H1 (cell line): Measurements from ENCODE around the gene SESN1. TPM values are rescaled to one million over a fixed set of nuclear protein-coding genes. Genes with fewer than 3 reads are reported as not detected.

Experiments used
- CTCF ChIA-PET: fragments of 300-600 bp; sonication (Branson Sonifier 250); formaldehyde crosslinking; loops from one replicate; lab custom pipeline; 2021; ENCODE audit not compliant: partially characterized antibody; lab: Charles Lee
- POLR2A ChIA-PET: fragments of 300-600 bp; sonication (Branson Sonifier 250); formaldehyde crosslinking; loops from one replicate; lab custom pipeline; 2021; ENCODE audit warnings: inconsistent platforms; ENCODE audit not compliant: partially characterized antibody; lab: Charles Lee
- DNase-seq, 2 experiments: peaks; one replicate each; pipeline versions ENCODE4 v3.0.0 to v3.0.0-alpha.2; 2010 to 2022; ENCODE audit warnings: low spot score in 2 of 2, low read depth in 1 of 2, mixed read lengths in 1 of 2
- FAIRE-seq: peaks from 2 replicates; lab custom pipeline; 2011; peaks lifted over from hg19 to GRCh38; lab: Jason Lieb, UNC
- H2AFZ ChIP-seq: 2 replicates; pipeline ENCODE4 v1.8.1; 2012; ENCODE audit warnings: low read length, inconsistent platforms
- H2AK5ac ChIP-seq: 2 replicates; pipeline ENCODE4 v1.6.1; 2013; ENCODE audit warnings: low read depth, low read length
- H2BK120ac ChIP-seq: replicated peaks from 2 replicates; pipeline ENCODE3; 2013; ENCODE audit warnings: low read depth, low read length, inconsistent platforms
- H2BK12ac ChIP-seq: 2 replicates; pipeline ENCODE4 v1.6.1; 2013; ENCODE audit warnings: low read depth, low read length
- H2BK15ac ChIP-seq: 2 replicates; pipeline ENCODE4 v1.6.1; 2013; ENCODE audit warnings: low read length
- H2BK20ac ChIP-seq: 2 replicates; pipeline ENCODE4 v1.6.1; 2013; ENCODE audit warnings: low read length
- H2BK5ac ChIP-seq: 2 replicates; pipeline ENCODE4 v1.6.1; 2013; ENCODE audit warnings: low read depth, low read length
- H3K14ac ChIP-seq: 2 replicates; pipeline ENCODE4 v1.6.1; 2013; ENCODE audit warnings: inconsistent platforms; ENCODE audit not compliant: insufficient read length
- H3K18ac ChIP-seq: 2 replicates; pipeline ENCODE4 v1.6.1; 2013; ENCODE audit warnings: low read length; ENCODE audit errors: extremely low read depth
- H3K23ac ChIP-seq: 2 replicates; pipeline ENCODE4 v1.6.1; 2013; ENCODE audit warnings: inconsistent platforms; ENCODE audit not compliant: insufficient read length
- H3K23me2 ChIP-seq: 2 replicates; pipeline ENCODE4 v1.6.1; 2013; ENCODE audit warnings: low read depth, low read length
- H3K27ac ChIP-seq: 2 replicates; pipeline ENCODE4 v1.6.1; 2011; ENCODE audit warnings: low read depth, low read length, inconsistent platforms
- H3K27me3 ChIP-seq, 4 experiments: replicated peaks in 1 of 4; 1 replicate in 1 of 4; 2 replicates in 3 of 4; pipeline versions ENCODE4 v1.6.1 to v1.8.1; 2011 to 2013; ENCODE audit warnings: low read length in 3 of 4, mild to moderate bottlenecking in 3 of 4, inconsistent platforms in 2 of 4, mixed read lengths in 2 of 4, moderate library complexity in 1 of 4; ENCODE audit not compliant: control insufficient read depth in 3 of 4, insufficient read depth in 3 of 4; ENCODE audit errors: extremely low read depth in 1 of 4
- H3K36me3 ChIP-seq, 4 experiments: 2 replicates each; pipeline versions ENCODE4 v1.6.1 to v1.8.1; 2011 to 2013; ENCODE audit warnings: mild to moderate bottlenecking in 4 of 4, low read length in 3 of 4, moderate library complexity in 2 of 4, control low read depth in 1 of 4, inconsistent platforms in 1 of 4; ENCODE audit not compliant: insufficient read depth in 4 of 4, control insufficient read depth in 2 of 4
- H3K4ac ChIP-seq: replicated peaks from 2 replicates; pipeline ENCODE3; 2013; ENCODE audit warnings: low read length, low read depth, mixed read lengths, inconsistent platforms; ENCODE audit not compliant: insufficient read length
- H3K4me1 ChIP-seq, 4 experiments: replicated peaks in 1 of 4; 1 replicate in 1 of 4; 2 replicates in 3 of 4; pipeline versions ENCODE4 v1.6.1 to v1.8.1; 2011 to 2013; ENCODE audit warnings: low read length in 3 of 4, inconsistent platforms in 2 of 4, mixed read lengths in 1 of 4; ENCODE audit not compliant: insufficient read depth in 4 of 4, control insufficient read depth in 3 of 4
- H3K4me2 ChIP-seq, 2 experiments: 2 replicates each; pipeline versions ENCODE4 v1.6.1 to v1.8.1; 2011 to 2013; ENCODE audit warnings: low read depth in 2 of 2, low read length in 2 of 2, control low read depth in 1 of 2, inconsistent platforms in 1 of 2, mild to moderate bottlenecking in 1 of 2; ENCODE audit not compliant: insufficient read depth in 1 of 2
- H3K4me3 ChIP-seq, 4 experiments: fragments of 200-600, 300-600 bp in 1 of 4; sonication (generic), shearing (Covaris generic), sonication (Bioruptor Twin) in 1 of 4; 2 replicates each; pipeline versions ENCODE4 v1.5.1 to v1.8.1; 2011 to 2016; ENCODE audit warnings: low read length in 4 of 4, low read depth in 3 of 4, control low read depth in 2 of 4, inconsistent platforms in 2 of 4, mild to moderate bottlenecking in 2 of 4, mixed read lengths in 1 of 4, moderate library complexity in 1 of 4; ENCODE audit not compliant: insufficient read depth in 2 of 4; ENCODE audit errors: extremely low read depth in 1 of 4
- H3K56ac ChIP-seq: replicated peaks from 2 replicates; pipeline ENCODE3; 2013; ENCODE audit warnings: low read depth, mild to moderate bottlenecking, mixed read lengths, low read length, inconsistent platforms; ENCODE audit not compliant: insufficient read length
- H3K79me1 ChIP-seq: 2 replicates; pipeline ENCODE4 v1.6.1; 2013; ENCODE audit warnings: low read depth, low read length, control low read depth
- H3K79me2 ChIP-seq, 2 experiments: 2 replicates each; pipeline versions ENCODE4 v1.6.1 to v1.8.1; 2012 to 2013; ENCODE audit warnings: low read length in 2 of 2, mild to moderate bottlenecking in 2 of 2, inconsistent platforms in 1 of 2; ENCODE audit not compliant: insufficient read depth in 2 of 2, control insufficient read depth in 1 of 2
- H3K9ac ChIP-seq, 4 experiments: replicated peaks in 1 of 4; 1 replicate in 1 of 4; 2 replicates in 3 of 4; pipeline versions ENCODE4 v1.6.1 to v1.8.1; 2011 to 2013; ENCODE audit warnings: low read depth in 3 of 4, low read length in 3 of 4, control low read depth in 2 of 4, mild to moderate bottlenecking in 2 of 4, moderate library complexity in 2 of 4, inconsistent platforms in 1 of 4; ENCODE audit errors: extremely low read depth in 1 of 4
- H3K9me3 ChIP-seq, 2 experiments: 2 replicates each; pipeline versions ENCODE4 v1.6.1 to v1.8.1; 2012 to 2013; ENCODE audit warnings: mild to moderate bottlenecking in 2 of 2, moderate library complexity in 2 of 2, control low read depth in 1 of 2, inconsistent platforms in 1 of 2, low read depth in 1 of 2, low read length in 1 of 2, mixed read lengths in 1 of 2; ENCODE audit not compliant: insufficient read depth in 2 of 2
- H4K20me1 ChIP-seq, 2 experiments: replicated peaks in 1 of 2; 2 replicates each; pipeline versions ENCODE3 to v1.8.1; 2011 to 2013; ENCODE audit warnings: inconsistent platforms in 2 of 2, low read length in 2 of 2, mild to moderate bottlenecking in 1 of 2; ENCODE audit not compliant: insufficient read depth in 2 of 2, control insufficient read depth in 1 of 2
- H4K5ac ChIP-seq: 2 replicates; pipeline ENCODE4 v1.6.1; 2013; ENCODE audit warnings: low read length, low read depth, mixed read lengths, inconsistent platforms; ENCODE audit not compliant: insufficient read length
- H4K8ac ChIP-seq: 2 replicates; pipeline ENCODE4 v1.8.0; 2013; ENCODE audit warnings: mild to moderate bottlenecking, moderate library complexity, low read length, inconsistent platforms; ENCODE audit not compliant: insufficient read depth; ENCODE audit errors: extremely low read depth
- H4K91ac ChIP-seq: replicated peaks from 2 replicates; pipeline ENCODE3; 2013; ENCODE audit warnings: low read length, mixed read lengths, inconsistent platforms; ENCODE audit not compliant: insufficient read length
- EZH2 ChIP-seq: fragments of 200-600 bp; sonication (generic); IDR thresholded peaks from 2 replicates; pipeline ENCODE4 v1.7.1; 2012; ENCODE audit warnings: low read depth, mild to moderate bottlenecking, moderate library complexity, low read length, inconsistent platforms; ENCODE audit not compliant: severe bottlenecking
- GABPA ChIP-seq: IDR thresholded peaks from 2 replicates; pipeline ENCODE4 v1.6.1; 2011; ENCODE audit warnings: mild to moderate bottlenecking, low read length, moderate library complexity, borderline replicate concordance; ENCODE audit not compliant: insufficient read depth
- WGBS, 2 experiments: shearing (Covaris generic) in 1 of 2; methylation state at CpG; one replicate each; pipeline versions ENCODE4 v1.1.6 to v1.1.7; 2013 to 2015; ENCODE audit warnings: low lambda C conversion rate in 2 of 2, mixed read lengths in 2 of 2, inconsistent platforms in 1 of 2, low coverage in 1 of 2, missing lambda C conversion rate in 1 of 2; ENCODE audit not compliant: insufficient replicate concordance in 2 of 2, insufficient coverage in 1 of 2, insufficient read length in 1 of 2; ENCODE audit errors: extremely low coverage in 1 of 2, missing lambda C conversion rate in 1 of 2; 5-methylcytosine and 5-hydroxymethylcytosine counted together
- polyA plus RNA-seq, 7 experiments: library from polyadenylated mRNA; depleted of rRNA in 3 of 7; stranded (reverse) in 5 of 7; unstranded in 2 of 7; fragments of >200 nt in 5 of 7; fragments of 200-250 nt in 2 of 7; gene quantifications; 1 replicate in 5 of 7; 2 replicates in 1 of 7; 4 replicates in 1 of 7; pipeline versions ENCODE4 v1.2.1 to v1.2.3, GENCODE V29; 2011 to 2013; ENCODE audit warnings: missing spikeins in 2 of 7, mixed read lengths in 2 of 7
- total RNA-seq: library from RNA; stranded (reverse); fragmentation: NEBNext Ultra II Directional; extraction: Animal tissue kit (Norgen Biotek cat#: 25700); gene quantifications from 2 replicates; pipeline ENCODE4 v1.2.1, GENCODE V29; 2021
- TF ChIP-seq, protein P1 (sequence below): IDR thresholded peaks from 2 replicates; pipeline ENCODE4 v1.6.1; 2012; ENCODE audit warnings: inconsistent platforms
- TF ChIP-seq, protein P2 (sequence below): IDR thresholded peaks from 2 replicates; pipeline ENCODE4 v1.6.1; 2012; ENCODE audit warnings: low read length, inconsistent platforms

Gene SESN1
- total and polyA plus RNA-seq, 2 of the 8 experiments (the other 6 are each of a cell fraction or from before 2014, with no cell fraction given), result 12.8 to 15.6 TPM

DNA sequence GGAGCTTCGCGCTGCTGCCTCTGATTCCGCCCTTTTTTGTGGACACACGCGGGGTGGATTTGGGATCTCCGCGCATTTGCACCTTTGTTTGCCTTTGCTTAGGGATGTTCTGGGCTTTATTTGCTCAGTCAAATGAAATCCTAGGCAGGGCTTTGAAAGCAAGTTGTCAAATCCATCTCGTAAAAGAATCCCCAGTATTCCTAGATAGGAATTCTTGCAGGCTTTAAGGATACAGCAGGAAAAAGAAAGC lies 1.1 kb upstream of the SESN1 start:
- H3K14ac ChIP-seq, result no peak overlapping the region
- H2AK5ac ChIP-seq, result no peak overlapping the region
- H3K27ac ChIP-seq, result no peak overlapping the region
- peaks cover 10% of the 10 kb centered on the region for H3K23me2 ChIP-seq
- H3K9me3 ChIP-seq, result no peaks in the 10 kb centered on the region
- no peaks in the 10 kb centered on the region for H3K36me3 ChIP-seq
- no peak overlapping the region for H2BK120ac ChIP-seq
- H3K23ac ChIP-seq, result no peak overlapping the region
- FAIRE-seq (no peak), DNase-seq (no peak)
- no peak overlapping the region for H2BK20ac ChIP-seq
- H3K4me2 ChIP-seq, result peak overlapping the region; percentile 85 to 96
- no peak overlapping the region for H2BK15ac ChIP-seq
- TF ChIP-seq, protein P1, sequence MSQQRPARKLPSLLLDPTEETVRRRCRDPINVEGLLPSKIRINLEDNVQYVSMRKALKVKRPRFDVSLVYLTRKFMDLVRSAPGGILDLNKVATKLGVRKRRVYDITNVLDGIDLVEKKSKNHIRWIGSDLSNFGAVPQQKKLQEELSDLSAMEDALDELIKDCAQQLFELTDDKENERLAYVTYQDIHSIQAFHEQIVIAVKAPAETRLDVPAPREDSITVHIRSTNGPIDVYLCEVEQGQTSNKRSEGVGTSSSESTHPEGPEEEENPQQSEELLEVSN, result peak; percentile 41; the same call in 1 of the 2 replicates
- TF ChIP-seq, protein P2, sequence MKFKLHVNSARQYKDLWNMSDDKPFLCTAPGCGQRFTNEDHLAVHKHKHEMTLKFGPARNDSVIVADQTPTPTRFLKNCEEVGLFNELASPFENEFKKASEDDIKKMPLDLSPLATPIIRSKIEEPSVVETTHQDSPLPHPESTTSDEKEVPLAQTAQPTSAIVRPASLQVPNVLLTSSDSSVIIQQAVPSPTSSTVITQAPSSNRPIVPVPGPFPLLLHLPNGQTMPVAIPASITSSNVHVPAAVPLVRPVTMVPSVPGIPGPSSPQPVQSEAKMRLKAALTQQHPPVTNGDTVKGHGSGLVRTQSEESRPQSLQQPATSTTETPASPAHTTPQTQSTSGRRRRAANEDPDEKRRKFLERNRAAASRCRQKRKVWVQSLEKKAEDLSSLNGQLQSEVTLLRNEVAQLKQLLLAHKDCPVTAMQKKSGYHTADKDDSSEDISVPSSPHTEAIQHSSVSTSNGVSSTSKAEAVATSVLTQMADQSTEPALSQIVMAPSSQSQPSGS, result no peak
- TF ChIP-seq EZH2, result no peak
- TF ChIP-seq GABPA, result no peak
- no peak overlapping the region for H3K4ac ChIP-seq
- CTCF ChIA-PET, result no interaction called here
- no peaks in the 10 kb centered on the region for H3K4me1 ChIP-seq
- peak overlapping the region; percentile 100 for H2AFZ ChIP-seq
- 11% methylated on average over 8 of the region's 8 CpGs; no CpG with 5 or more reads in 1 of the 2 experiments for WGBS, 2 experiments
- H3K18ac ChIP-seq, result no peak overlapping the region
- H3K9ac ChIP-seq, result peak overlapping the region in 3 of 4 experiments; percentile 60 to 84 (median 79); a peak in 5 of 7 replicates
- H4K5ac ChIP-seq, result no peak overlapping the region
- peak overlapping the region; percentile 73 to 95 (median 86) for H3K4me3 ChIP-seq
- H4K8ac ChIP-seq, result 0 out of 2 replicates have a peak overlapping the region, but pooled peaks have one; percentile 51
- H2BK12ac ChIP-seq, result no peak overlapping the region
- POLR2A ChIA-PET, result interaction anchor here (1.2 to 2.2 kb wide), 2 partner anchors 287 to 1779 kb away, joined by 3 to 10 read pairs; partner anchors contain the start of gene CD164
- H2BK5ac ChIP-seq, result 0 out of 2 replicates have a peak overlapping the region, but pooled peaks have one; percentile 3
- no peaks in the 10 kb centered on the region for H3K27me3 ChIP-seq
- H4K20me1 ChIP-seq, result peaks cover 0 to 2% of the 10 kb centered on the region in 2 experiments
- no peak overlapping the region for H4K91ac ChIP-seq
- H3K56ac ChIP-seq, result peak overlapping the region; percentile 34
- peaks cover 0 to 6% of the 10 kb centered on the region in 2 experiments; a peak in 2 of 4 replicates for H3K79me2 ChIP-seq
- H3K79me1 ChIP-seq, result no peaks in the 10 kb centered on the region
